Dedifferentiated amniotic fluid mesenchymal stem cell (primary cell): ENCODE measurements around the gene PKIG.
A peak's percentile ranks its signal among the peaks of the same experiment; 100 is the strongest.
"Not testable (repeated sequence)": the region's sequence is repeated elsewhere in the genome, so short reads cannot be mapped to it uniquely, and the experiment has no call there.

ENCODE experiments used
- DNase-seq: peaks from one replicate; pipeline ENCODE4 v3.0.0-alpha.2; 2016; ENCODE audit errors: extremely low spot score

PKIG gene

GRCh38 chr20:44572551-44573500 is 9.6 kb upstream of the PKIG start:
- DNase-seq: peak; percentile 84

DNA sequence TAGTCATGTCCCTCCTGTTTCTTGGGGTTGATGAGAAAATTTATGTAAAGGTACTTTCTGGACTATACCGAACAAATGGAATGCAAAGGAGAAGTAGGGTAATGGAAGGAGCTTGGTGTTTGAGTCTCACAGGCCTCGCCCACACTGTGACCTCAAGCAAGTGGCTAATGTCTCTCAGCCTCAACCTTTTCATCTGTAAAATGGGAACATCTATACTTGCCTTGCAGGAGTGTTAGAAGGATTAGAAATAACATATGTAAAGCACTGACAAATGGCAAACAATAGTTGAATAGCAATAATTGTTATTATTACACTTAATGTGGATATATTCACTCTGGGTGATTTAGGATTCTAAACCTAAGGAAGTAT is 8.9 kb upstream of the PKIG start:
- DNase-seq: no peak

GRCh38 chr20:44574372-44574771 is 8.0 kb upstream of the PKIG start:
- DNase-seq: no peak

GRCh38 chr20:44576297-44576696 is 6.1 kb upstream of the PKIG start:
- DNase-seq: no peak

- no peak for DNase-seq
Observed at GRCh38 chr20:44579313-44580081, 2.9 kb upstream of the PKIG start.

DNA sequence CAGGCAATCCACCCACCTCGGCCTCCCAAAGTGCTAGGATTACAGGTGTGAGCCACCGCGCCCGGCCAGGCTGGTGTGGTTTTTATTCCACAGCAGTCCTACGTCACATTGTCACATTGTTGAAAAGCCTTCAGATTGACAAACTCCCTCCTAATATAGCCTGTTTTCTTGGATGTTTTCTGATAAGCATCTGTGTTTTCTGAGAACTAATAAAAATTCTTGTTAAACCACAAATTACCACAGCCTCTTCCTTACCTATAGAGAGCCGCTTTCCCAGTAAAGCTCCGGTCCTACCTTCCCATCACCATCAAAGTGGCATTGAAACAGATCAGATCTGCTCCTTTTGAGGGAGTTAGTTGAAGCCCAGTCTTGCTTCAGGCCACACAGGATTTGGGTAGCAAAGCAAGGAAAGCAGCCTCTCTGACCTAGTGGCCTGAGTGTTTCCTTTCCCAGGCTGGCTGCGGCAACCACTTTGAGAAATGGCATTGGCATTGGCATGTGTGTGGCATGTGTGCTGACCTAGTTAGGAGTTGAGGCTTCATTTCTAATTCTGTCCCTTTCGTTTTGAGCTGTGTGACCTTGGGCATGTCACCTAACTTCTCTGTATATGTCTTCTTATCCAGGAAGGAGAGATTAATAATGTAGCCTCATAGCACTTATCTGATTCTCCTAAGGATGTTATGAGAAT is 1.7 kb upstream of the PKIG start:
- DNase-seq: no peak

- DNase-seq: no peak
Observed at GRCh38 chr20:44581515-44581914, 864 bp upstream of the PKIG start.

DNA sequence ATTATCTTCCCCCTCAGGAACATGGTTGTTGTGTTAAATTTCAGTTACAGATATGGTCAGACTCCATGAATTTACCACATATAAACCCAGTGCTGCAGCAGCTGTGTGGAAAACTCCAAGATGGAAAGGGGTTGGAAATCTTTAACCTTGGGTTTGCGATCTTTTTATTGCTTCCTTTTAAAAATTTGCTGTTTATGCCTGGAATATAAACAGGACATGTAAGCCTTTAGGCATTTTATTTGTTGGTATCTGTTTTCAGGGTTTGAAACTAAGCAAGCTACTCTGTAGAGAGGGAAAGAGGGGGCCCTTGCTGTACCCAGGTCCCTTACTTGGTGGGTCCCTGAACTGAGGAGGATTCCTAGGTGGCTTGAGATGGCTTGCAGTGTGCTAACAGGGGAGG is 778 bp downstream of the PKIG start:
- DNase-seq: no peak

DNA sequence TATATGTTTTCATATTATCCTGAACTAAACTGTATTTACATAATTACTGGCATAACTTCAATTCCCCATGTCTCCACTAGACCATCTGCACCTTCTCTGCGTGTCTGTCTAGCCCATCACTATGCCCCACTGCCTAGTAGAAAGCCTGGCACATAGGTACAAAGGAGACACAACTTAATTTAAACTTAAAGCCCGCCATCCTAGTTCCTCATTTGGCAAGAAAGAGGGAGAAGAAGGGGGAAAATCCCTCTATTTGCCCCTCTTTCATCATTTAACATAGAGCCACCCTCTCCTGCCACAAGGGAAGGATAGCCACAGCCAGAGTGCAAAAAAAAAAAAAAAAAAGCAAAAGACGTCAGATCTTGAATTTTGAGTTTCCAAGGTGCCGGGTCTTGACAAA is 1.8 kb downstream of the PKIG start:
- DNase-seq: no peak

DNA sequence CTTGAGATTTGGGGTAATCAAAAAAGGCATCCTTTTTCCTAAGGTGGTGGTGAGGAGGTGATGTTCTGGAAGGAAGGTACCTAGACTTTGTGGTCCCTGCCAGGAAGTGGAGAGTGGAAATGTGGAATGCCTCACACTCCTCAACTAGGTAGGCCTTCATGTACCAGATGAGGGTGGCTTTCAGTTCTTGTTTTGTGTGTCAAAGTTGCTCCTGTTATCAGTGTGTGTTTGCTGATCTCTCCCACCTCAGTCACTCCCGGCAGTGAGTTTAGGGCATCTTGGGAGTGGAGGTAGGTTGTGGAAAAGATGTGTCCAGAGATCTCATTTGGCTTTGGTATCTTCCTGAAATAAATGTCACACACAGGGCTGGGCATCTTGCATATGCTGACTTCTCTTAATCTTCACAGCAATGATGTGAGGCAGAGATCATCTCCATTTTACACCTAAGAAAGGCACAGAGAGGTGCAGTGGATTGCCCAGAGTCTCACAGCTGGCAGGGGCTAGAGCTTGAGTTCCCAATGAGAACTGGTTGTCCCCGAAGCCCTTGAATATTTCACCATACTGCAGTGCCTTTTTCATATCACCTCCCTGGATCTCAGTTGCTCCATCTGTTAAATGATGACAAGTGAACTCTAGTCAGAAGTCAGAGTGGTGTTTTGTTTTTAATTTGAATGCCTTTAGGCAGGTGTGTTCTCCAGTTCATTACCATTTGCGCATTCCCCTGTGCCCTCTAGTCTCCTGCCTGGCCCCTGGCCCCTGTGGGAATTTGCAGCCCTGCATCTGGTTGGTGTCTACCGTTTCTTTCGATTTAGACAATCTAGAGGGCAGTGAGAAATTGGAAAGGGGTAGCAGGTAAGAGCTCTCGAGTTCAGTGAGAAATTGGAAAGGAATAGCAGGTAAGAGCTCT is 2.9 kb downstream of the PKIG start:
- DNase-seq: no peak

- no peak for DNase-seq
Observed at GRCh38 chr20:44586289-44586911, 4.0 kb downstream of the PKIG start.

- DNase-seq: no peak
Observed at GRCh38 chr20:44587035-44587980, 4.9 kb downstream of the PKIG start.

DNA sequence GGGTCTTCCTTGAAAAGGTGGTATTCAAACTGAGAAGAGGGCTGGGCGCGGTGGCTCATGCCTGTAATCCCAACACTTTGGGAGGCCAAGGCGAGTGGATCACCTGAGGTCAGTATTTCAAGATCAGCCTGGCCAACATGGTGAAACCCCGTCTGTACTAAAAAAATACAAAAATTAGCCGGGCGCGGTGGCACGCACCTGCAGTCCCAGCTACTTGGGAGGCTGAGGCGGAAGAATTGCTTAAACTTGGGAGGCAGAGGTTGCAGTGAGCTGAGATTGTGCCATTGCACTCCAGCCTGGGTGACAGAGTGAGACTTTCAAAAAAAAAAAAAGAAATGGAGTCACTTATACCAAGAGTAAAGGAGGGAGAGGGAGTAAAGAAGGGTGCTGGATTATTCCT is 5.9 kb downstream of the PKIG start:
- DNase-seq: not testable (repeated sequence)

DNA sequence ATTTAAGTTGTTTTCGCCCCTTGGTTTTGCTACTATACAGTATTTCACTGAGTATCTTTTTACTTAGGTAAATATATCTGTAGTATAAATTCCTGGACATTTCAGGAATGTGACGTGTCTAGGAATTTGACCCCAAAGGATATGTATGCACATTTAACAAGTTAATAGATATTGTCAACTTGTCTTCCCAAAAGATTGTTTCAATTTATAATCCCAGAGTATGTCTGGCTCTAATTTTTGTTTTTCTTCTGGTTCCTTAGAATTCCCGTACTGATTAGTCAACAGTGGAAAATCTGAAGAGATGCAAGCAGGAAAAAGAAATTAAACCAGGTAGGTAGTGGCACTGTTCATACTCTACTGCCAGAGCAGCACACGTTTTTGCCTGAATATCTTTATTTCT is 7.2 kb downstream of the PKIG start:
- no peak for DNase-seq

GRCh38 chr20:44590980-44591778 is 8.8 kb downstream of the PKIG start:
- DNase-seq: no peak

- no peak for DNase-seq
Observed at GRCh38 chr20:44592366-44592765, 10.0 kb downstream of the PKIG start.

DNA sequence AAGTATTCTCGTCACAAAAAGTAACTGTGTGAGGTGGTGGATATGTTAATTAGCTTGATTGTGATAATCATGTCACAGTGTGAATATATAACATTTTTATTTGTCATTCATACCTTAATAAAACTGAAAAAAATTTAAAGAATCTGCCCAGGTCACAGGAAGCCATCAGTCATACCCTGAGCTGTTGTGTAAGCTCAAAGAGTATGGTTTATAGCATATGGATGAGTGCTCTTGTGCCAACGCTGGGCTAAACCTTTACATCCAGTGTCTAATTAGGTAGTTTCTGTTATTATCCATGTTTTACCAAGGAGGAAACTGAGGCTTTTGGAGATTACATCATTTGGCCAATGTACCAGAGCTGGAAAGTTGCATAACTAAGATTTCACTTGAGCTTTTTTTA is 11.4 kb downstream of the PKIG start:
- DNase-seq: no peak

DNA sequence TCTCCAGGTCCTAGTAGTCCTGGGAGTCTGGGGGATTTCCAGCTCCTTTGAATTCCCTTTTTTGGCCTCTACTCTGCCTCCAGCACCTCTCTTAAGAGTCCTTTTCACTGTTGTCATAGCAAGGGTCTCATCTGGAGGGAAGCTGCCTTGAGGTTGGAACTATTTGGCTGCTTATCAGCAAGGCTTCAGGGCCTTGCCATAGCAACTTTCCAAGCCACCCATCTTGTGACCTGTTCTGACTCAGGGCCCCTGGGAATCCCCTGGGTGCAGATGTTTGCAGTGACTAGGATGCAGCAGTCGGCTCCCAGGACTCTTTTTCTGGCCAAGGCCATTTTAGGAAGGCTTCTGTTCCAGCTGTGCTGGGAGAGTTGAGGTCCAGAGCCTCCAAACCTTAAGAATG is 12.4 kb downstream of the PKIG start:
- no peak for DNase-seq

- DNase-seq: no peak
Observed at GRCh38 chr20:44596010-44596409, 13.6 kb downstream of the PKIG start.
